HG03432 (cell line): ENCODE measurements around the gene CEP41.

ENCODE experiments used
- ATAC-seq: cut with Tn5 transposase; IDR thresholded peaks from one replicate; pipeline ENCODE4 v1.9.1; 2021; ENCODE audit warnings: mild to moderate bottlenecking, moderate library complexity; ENCODE audit not compliant: unreplicated experiment

The CEP41 gene

DNA sequence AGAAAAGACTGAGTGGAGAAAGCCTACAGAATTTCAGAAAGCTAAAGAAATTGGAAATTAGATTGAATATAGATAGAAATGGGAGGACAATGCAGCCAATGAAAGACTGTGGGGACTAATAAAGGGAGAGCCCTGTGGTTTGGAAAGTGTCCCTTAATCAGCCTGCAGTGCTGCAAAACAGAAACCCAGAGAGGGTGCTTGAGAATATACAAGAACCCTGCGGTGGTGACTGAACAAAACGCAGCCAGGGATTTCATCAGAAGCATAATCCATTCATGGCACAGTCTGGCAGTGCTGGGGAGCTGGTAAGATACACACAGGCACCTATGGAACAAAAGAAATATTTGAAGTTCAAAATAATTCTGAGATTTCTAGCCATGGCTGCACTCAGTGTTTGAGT lies 19.1 kb downstream of the CEP41 start:
- ATAC-seq: no peak

GRCh38 chr7:130420943-130421578 lies 19.8 kb downstream of the CEP41 start:
- no peak for ATAC-seq

DNA sequence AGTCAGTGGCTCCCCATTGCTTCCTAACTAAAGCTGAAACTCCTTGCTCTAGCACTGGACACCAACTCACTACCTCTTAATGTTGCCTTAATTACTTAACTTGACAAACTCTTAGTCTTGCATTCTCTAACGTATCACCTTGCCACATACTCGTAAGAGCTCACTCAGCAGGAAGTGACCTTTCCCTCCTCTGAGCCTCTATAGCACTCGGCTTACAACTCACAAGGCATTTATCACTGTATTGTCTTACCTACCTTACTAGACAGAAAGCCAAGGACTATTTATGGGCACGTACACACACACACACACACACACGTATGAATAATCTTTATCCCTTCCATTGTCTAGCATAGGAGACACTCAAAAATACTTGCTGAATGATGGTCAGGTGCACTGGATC lies 21.2 kb downstream of the CEP41 start:
- no peak for ATAC-seq

DNA sequence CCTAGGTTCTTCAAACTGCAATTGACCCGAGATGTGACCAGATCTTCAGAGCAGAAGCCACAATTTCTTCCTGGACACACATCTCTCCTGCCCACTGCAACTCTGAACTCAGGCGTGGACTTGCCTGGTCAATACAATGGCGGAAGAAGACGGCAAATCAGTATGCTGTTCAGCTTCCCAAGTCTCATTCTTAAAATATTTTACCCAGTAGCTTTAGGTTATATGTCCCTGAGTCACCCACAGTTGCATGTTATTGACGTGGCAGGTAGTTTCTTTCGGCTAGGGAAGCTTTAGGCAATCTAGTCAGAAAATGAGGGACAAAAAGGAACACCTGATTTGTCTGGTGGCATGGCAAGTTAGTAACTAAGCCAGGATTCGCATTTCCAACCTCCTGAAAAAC lies 22.5 kb downstream of the CEP41 start:
- ATAC-seq: no peak

GRCh38 chr7:130417213-130417612 lies 23.6 kb downstream of the CEP41 start:
- no peak for ATAC-seq

DNA sequence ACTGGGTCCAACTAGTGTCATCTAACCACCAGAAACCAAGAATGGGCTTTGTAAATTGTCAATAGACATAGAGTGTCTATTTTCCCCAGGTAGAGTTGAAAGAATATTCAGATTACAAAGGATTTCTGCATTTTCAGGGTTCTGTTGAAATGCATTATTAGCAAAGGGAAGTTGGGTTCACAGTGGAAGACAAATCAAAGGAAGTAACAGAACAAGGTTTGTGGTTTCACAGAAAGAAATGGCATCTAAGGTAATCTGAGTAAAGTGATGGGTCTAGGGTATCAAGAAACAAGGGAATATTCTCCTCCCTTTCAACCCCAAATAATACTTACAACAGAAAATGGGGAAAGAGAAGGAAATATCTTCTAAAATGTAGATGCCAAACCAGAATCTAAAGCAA lies 25.8 kb downstream of the CEP41 start:
- no peak for ATAC-seq

GRCh38 chr7:130413201-130413600 lies 27.6 kb downstream of the CEP41 start:
- no peak for ATAC-seq

GRCh38 chr7:130410868-130411541 lies 29.8 kb downstream of the CEP41 start:
- no peak for ATAC-seq

DNA sequence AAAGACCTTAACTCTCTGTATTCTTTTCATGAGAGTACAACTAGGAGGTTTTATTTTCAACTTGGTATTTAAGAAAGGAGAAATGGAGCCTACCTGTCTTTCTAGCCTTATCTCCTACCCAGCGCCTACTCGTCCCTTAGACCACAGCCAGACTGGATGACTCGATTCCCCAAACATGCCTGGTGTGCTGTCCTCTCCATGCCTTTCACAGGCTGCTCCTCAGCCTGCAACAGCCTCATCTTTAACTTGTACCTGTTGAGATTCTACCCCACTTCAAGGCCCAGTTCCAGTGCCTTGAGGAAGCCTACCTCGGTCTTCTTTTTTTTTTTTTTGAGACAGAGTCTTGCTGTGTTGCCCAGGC lies 31.1 kb downstream of the CEP41 start:
- ATAC-seq: no peak

DNA sequence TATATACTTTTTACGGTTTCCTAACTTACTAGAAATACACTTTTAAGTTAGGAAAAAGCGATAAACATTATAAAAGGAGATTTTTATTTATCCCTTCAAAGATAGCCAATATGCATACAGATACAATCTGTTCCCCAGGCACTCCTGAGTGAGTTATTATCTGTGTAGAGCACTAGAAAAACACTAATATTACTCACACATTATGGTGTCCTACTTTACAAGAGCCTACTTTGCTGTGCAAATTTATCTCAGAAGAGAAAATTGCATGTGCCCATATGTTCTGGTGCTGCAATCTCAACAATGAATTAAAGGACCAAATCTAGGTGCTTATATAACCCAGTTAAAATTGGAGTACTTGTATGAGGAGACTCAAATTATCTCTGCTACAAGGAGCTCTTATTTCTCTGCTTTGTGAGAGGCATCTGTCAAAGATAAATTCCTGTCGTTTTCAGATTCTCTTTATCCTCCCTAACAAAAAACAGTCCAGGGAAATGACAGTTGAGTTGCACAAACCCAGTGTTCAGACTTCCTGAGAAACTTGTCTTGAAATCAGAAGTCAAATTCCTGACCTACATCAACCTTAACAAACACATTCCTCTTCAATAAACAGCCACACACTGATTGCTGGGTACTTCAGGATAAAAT lies 31.6 kb downstream of the CEP41 start:
- no peak for ATAC-seq

DNA sequence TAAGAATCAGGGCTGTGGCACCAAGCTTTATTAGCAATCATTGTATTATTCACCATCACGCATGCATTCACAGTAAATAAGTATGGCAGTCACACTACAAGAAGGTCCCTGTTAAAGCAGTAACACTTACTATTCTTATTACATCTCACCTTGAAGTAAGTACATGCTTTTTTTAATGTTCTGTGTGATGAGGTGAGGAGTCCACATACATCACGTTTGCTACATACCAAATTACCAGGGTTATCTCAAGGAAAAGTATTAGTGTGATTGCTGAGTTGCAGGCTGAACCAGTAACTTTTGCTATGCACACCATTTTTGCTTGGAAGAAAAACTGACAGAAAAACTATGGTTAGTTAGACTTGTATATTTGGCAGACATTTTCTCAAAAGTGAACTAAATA lies 35.8 kb downstream of the CEP41 start:
- no peak for ATAC-seq

GRCh38 chr7:130401578-130401977 lies 39.2 kb downstream of the CEP41 start:
- no peak for ATAC-seq

DNA sequence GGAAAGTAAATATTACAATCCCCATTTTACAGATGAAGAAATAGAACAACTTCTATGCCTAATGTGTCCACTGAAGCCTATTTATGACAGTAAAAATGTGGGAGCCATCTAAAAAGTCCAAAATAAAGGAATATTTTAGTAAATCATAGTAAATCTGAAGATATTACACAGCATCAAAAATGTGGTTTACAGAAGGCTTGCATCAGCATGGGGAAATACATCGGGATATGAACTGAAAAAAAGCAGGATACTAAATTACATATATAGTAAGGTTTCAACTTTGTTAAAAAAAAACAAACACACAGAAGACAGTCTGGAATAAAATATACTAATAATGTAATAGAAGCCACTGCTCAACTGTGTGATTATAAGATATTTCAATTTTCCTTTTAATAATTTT lies 39.7 kb downstream of the CEP41 start:
- no peak for ATAC-seq

DNA sequence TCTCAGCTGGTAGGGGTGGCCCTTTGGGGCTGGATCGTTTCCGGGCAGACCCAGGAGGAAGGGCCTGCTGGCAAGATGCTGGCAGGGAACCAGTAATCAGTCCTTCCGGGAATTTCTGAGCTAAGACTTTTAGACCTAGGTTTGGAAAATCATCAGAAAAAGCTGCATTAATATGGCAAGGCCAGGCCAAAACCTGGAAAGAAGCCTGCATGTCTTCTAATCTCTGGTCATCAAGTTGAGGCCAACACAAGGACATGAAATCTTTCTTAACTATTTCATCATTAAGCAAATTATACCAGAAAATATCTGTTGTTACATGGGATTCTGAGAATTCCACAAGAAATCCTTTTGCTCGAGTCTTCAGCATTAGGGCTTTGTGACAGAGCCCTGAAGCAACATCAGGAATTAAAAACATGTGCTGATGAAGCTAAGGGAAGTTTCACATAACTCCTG lies 40.7 kb downstream of the CEP41 start:
- no peak for ATAC-seq

- ATAC-seq: no peak
Measured at GRCh38 chr7:130398526-130399090, 42.2 kb downstream of the CEP41 start.

GRCh38 chr7:130397758-130398073 lies 43.1 kb downstream of the CEP41 start:
- ATAC-seq: no peak

DNA sequence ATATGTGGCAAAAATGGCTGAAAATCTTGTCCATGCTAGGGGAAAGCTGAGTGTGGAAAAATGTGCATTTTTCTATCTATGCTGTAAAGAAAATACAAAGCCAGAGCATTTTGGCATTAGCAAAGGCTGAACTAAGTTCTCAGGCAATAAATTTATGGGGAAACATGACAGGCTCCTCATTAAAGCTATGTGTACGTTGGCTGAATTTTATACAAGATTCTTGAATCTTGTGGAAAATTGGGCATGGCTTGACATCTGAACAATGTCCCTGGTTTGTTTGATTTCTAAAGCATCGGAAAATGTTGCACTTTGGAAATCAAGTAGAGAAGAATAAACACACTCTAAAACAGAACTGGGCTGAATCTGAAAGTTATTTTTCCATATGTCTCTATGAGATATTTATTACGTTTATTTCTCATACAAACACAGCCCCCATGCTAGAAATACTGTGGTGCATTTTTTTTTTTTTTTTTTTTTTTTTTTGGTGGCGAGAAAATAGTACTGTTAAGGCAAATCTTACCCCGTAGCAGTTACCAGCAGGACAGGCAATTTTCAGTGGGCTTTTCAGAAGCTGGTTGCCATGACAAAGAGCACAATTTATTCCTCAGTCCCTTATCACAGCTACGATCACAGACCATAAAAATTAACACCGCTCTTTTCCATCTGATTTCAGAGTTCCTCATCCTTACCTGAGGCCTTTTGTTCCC lies 43.6 kb downstream of the CEP41 start:
- no peak for ATAC-seq

DNA sequence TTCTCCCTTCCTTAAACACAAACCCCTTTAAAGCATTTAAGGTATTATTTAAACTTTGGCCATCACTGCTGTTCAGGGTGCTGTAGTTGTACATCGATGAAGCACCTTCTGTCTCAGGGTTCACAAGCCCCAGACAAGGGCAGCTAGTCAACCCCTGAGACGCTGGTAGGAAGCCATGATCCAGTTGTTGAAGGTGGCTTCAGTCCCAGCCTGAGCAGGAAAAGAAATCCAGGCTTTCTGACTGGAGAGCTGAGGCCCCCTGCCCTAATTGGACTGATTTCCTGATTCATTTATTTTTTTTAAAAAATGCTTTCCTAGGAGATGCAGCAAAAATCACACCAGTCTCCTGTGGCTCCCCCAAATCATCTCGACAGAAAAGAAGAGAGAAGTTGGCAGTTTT lies 44.7 kb downstream of the CEP41 start:
- no peak for ATAC-seq

GRCh38 chr7:130395421-130395820 lies 45.4 kb downstream of the CEP41 start:
- no peak for ATAC-seq

- ATAC-seq: no peak
Measured at GRCh38 chr7:130394421-130395195, 46.2 kb downstream of the CEP41 start.
